ENCODE results near the gene CTRB2. TPM values are rescaled to one million over a fixed set of nuclear protein-coding genes. Genes with fewer than 3 reads are reported as not detected.

CTRB2 gene
- total RNA-seq, 1 donor: not detected

- H3K27me3 ChIP-seq (ENCODE audit: insufficient read depth, low read length): peaks cover 7% of the 10 kb centered on the region
- H3K9me3 ChIP-seq (ENCODE audit: low read depth, low read length): no peaks in the 10 kb centered on the region
- no peaks in the 10 kb centered on the region for H3K4me1 ChIP-seq (ENCODE audit: insufficient read depth, low read length)
- H3K4me3 ChIP-seq (ENCODE audit: low read length): no peak overlapping the region
Measured at GRCh38 chr16:75192606-75193264, 14.2 kb downstream of the CTRB2 start.

- Histone ChIP-seq H3K27me3 (ENCODE audit: insufficient read depth, low read length) (no peaks in the 10 kb centered on the region), H3K9me3 (ENCODE audit: low read depth, low read length) (no peaks in the 10 kb centered on the region), H3K4me3 (ENCODE audit: low read length) (no peak overlapping the region), H3K4me1 (ENCODE audit: insufficient read depth, low read length) (no peaks in the 10 kb centered on the region)
Measured at GRCh38 chr16:75189638-75190245, 17.2 kb downstream of the CTRB2 start.

- Histone ChIP-seq H3K9me3 (ENCODE audit: low read depth, low read length) (no peaks in the 10 kb centered on the region), H3K4me1 (ENCODE audit: insufficient read depth, low read length) (no peaks in the 10 kb centered on the region), H3K27me3 (ENCODE audit: insufficient read depth, low read length) (no peaks in the 10 kb centered on the region), H3K4me3 (ENCODE audit: low read length) (no peak overlapping the region)
Measured at GRCh38 chr16:75188832-75189477, 18.0 kb downstream of the CTRB2 start.

GRCh38 chr16:75181630-75182029 lies 25.3 kb downstream of the CTRB2 start:
- no peak overlapping the region for H3K4me3 ChIP-seq (ENCODE audit: low read length)
- peaks cover 17% of the 10 kb centered on the region for H3K9me3 ChIP-seq (ENCODE audit: low read depth, low read length)
- no peaks in the 10 kb centered on the region for H3K27me3 ChIP-seq (ENCODE audit: insufficient read depth, low read length)
- no peaks in the 10 kb centered on the region for H3K4me1 ChIP-seq (ENCODE audit: insufficient read depth, low read length)

GRCh38 chr16:75179208-75179607 lies 27.8 kb downstream of the CTRB2 start:
- Histone ChIP-seq H3K4me1 (ENCODE audit: insufficient read depth, low read length) (no peaks in the 10 kb centered on the region), H3K4me3 (ENCODE audit: low read length) (no peak overlapping the region), H3K9me3 (ENCODE audit: low read depth, low read length) (peaks cover 20% of the 10 kb centered on the region), H3K27me3 (ENCODE audit: insufficient read depth, low read length) (no peaks in the 10 kb centered on the region)

- no peak overlapping the region for H3K4me3 ChIP-seq (ENCODE audit: low read length)
- H3K9me3 ChIP-seq (ENCODE audit: low read depth, low read length): peaks cover 36% of the 10 kb centered on the region
- no peaks in the 10 kb centered on the region for H3K4me1 ChIP-seq (ENCODE audit: insufficient read depth, low read length)
- H3K27me3 ChIP-seq (ENCODE audit: insufficient read depth, low read length): no peaks in the 10 kb centered on the region
Measured at GRCh38 chr16:75176926-75177325, 30.0 kb downstream of the CTRB2 start.

- H3K9me3 ChIP-seq (ENCODE audit: low read depth, low read length): peaks cover 55% of the 10 kb centered on the region
- H3K27me3 ChIP-seq (ENCODE audit: insufficient read depth, low read length): no peaks in the 10 kb centered on the region
- H3K4me1 ChIP-seq (ENCODE audit: insufficient read depth, low read length): no peaks in the 10 kb centered on the region
- no peak overlapping the region for H3K4me3 ChIP-seq (ENCODE audit: low read length)
Measured at GRCh38 chr16:75175074-75175473, 31.9 kb downstream of the CTRB2 start.

GRCh38 chr16:75172578-75172977 lies 34.4 kb downstream of the CTRB2 start:
- Histone ChIP-seq H3K4me1 (ENCODE audit: insufficient read depth, low read length) (no peaks in the 10 kb centered on the region), H3K9me3 (ENCODE audit: low read depth, low read length) (peaks cover 67% of the 10 kb centered on the region), H3K4me3 (ENCODE audit: low read length) (no peak overlapping the region), H3K27me3 (ENCODE audit: insufficient read depth, low read length) (no peaks in the 10 kb centered on the region)

- H3K4me1 ChIP-seq (ENCODE audit: insufficient read depth, low read length): no peaks in the 10 kb centered on the region
- no peak overlapping the region for H3K4me3 ChIP-seq (ENCODE audit: low read length)
- H3K27me3 ChIP-seq (ENCODE audit: insufficient read depth, low read length): no peaks in the 10 kb centered on the region
- peaks cover 69% of the 10 kb centered on the region for H3K9me3 ChIP-seq (ENCODE audit: low read depth, low read length)
Measured at GRCh38 chr16:75169899-75170405, 37.0 kb downstream of the CTRB2 start.

- Histone ChIP-seq H3K27me3 (ENCODE audit: insufficient read depth, low read length) (no peaks in the 10 kb centered on the region), H3K9me3 (ENCODE audit: low read depth, low read length) (no peaks in the 10 kb centered on the region), H3K4me1 (ENCODE audit: insufficient read depth, low read length) (no peaks in the 10 kb centered on the region), H3K4me3 (ENCODE audit: low read length) (no peak overlapping the region)
Measured at GRCh38 chr16:75160386-75160785, 46.6 kb downstream of the CTRB2 start.

Other genes starting within 250 kb of the CTRB2 start
- 16.7 TPM for gene WDR59, start 222.0 kb downstream of the CTRB2 start, total RNA-seq
- 2.9 TPM for gene ZNRF1, start 208.1 kb downstream of the CTRB2 start, total RNA-seq
- gene LDHD, start 90.4 kb downstream of the CTRB2 start, total RNA-seq: 0.84 TPM
- 14.2 TPM for gene ZFP1, start 58.6 kb downstream of the CTRB2 start, total RNA-seq
- gene CTRB1, start 11.8 kb upstream of the CTRB2 start, total RNA-seq: not detected
- 0.10 TPM for gene BCAR1, start 44.5 kb upstream of the CTRB2 start, total RNA-seq
- gene CFDP1, start 226.3 kb upstream of the CTRB2 start, total RNA-seq: 23.3 TPM

All from mononuclear cell (primary cell).